ENCODE results near the gene GADD45A. TPM values are rescaled to one million over a fixed set of nuclear protein-coding genes. Genes with fewer than 3 reads are reported as not detected.
"Not testable (repeated sequence)": the region's sequence is repeated elsewhere in the genome, so short reads cannot be mapped to it uniquely, and the experiment has no call there.

GADD45A gene, protein sequence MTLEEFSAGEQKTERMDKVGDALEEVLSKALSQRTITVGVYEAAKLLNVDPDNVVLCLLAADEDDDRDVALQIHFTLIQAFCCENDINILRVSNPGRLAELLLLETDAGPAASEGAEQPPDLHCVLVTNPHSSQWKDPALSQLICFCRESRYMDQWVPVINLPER
- 10 to 100 TPM; 14.0 to 15.8 TPM for total RNA-seq
- long read RNA-seq, partial matches to known transcripts: 0 of 1 reads
- long read RNA-seq, other reads (novel, unspliced or antisense): 0 of 1 reads

DNA sequence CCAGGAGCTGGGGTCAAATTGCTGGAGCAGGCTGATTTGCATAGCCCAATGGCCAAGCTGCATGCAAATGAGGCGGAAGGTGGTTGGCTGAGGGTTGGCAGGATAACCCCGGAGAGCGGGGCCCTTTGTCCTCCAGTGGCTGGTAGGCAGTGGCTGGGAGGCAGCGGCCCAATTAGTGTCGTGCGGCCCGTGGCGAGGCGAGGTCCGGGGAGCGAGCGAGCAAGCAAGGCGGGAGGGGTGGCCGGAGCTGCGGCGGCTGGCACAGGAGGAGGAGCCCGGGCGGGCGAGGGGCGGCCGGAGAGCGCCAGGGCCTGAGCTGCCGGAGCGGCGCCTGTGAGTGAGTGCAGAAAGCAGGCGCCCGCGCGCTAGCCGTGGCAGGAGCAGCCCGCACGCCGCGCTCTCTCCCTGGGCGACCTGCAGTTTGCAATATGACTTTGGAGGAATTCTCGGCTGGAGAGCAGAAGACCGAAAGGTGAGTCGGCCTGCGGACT lies at the start of gene GADD45A:
Gene GADD45A (plus strand): TSS at position 135 of the 491 bp plus-strand sequence. CDS start 294 bp downstream, at position 429.
- peak; percentile 99 for DNase-seq
- peak; percentile 91 to 93 for ATAC-seq
- intact Hi-C loops (cut with DNase I): loop anchor here in 1 of 2 donors (5.0 to 10.0 kb wide), 2 partner anchors 77 to 120 kb away; no protein-coding TSS in a partner anchor

DNA sequence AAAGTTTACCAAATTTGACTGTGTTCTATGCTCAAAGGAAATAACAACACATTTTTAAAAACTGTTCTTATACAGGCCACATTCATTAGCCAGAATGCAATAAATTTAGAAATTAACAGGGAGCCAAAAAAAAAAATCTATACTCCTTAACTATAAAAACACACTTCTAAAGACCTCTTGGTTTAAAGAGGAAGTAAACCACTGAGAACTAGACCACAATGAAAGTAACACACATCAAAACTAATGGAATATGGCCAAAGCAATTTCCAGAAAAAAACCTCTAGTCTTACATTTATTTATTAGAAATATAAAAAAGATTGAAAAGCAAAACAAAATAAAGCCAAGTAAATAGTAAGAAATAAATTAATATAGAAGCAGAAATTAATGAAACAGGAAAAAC lies 48.9 kb upstream of the GADD45A start:
- intact Hi-C loops (cut with DNase I): no loop called here
- ATAC-seq: no peak
- DNase-seq: no peak

DNA sequence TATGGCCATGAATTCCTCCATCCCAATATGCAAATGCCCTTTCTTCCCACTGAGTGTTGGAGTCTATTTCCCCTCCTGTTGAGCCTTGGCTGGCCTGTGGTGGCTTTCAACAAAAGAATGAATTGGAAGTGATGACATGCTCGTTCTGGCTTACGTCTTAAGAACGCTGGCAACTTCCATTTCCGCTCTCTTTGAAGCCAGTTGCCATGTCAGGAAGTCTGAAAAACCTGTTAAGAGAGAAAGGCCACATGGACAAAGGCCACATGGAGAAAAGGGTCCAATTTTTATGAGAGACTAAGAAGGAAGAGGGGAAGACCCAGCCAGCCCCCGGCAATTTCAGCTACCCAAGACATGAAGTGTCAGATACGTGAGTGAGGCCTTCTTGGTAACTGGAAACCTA lies 45.6 kb upstream of the GADD45A start:
- DNase-seq: peak; percentile 24

DNA sequence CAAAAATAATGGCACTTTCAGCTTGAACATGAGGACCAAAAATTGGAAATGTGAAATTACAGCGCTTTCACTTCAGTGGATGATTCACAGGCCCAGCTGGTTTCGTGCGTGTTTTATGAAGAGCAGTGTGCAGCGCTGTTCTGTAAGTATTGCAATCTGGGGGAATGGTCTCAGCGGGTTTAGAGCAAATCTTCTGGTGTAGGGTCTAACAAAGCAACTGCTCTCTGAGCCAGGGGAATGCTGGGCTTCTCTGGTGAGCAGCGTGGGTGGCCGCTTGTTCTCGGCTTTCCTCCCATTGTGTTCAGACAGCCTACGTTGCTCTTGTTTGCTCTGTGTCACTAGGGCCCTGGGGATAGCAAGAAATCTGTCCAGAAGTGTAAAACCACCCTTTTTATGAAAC lies 42.4 kb upstream of the GADD45A start:
- intact Hi-C loops (cut with DNase I): no loop called here
- ATAC-seq (peak in 1 of 2 donors; percentile 39), DNase-seq (peak; percentile 20)

More for the DNA sequence above, 45.6 kb upstream of the GADD45A start:
- ATAC-seq: no peak
- intact Hi-C loops (cut with DNase I): no loop called here

DNA sequence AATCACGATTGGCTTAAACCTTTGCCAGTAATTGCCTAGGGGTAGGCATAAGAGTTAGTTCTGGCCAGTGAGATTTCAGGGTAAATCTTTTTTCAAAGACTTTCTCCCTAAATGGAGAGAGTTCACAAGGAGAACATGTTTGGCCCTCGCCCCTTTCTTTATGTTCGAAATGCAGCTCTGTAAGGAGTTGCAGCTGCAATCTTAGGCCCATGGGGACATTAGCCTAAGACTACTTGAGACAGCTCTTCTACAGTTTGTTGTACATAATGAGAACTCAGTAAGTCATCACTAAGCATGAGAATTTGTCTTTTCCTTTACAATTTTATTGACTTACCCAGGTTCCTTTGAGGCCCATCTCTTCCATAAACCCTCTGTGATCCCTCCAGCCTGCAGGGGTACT lies 40.4 kb upstream of the GADD45A start:
- intact Hi-C loops (cut with DNase I): no loop called here
- ATAC-seq: no peak

DNA sequence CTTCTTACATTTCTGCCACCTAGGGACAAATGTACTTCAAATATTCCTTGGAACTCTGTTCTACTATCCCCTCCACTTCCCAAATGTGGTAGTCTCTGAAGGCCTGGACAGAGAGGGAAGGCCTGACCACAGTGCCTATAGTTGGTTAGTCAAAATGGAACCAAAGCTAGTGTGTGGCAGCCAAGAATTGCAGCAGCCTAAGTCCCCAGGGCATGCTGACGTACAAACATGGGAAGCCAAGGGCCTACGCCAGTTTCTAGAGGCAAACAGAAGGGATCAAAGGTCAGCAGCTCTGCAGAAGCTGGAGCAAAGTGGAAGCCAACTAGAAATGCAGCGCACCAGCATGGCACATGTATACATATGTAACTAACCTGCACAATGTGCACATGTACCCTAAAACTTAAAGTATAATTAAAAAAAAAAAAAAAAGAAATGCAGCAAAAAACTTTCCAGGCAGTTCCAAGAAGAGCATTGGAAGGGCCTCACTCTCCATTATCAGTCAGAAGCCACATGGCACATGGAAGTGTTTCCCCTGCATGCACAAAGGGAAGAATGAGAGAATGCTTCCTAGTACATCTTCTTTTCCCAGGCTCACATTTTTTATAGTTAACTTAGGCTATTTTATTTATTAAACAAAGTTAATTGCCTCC lies 39.4 kb upstream of the GADD45A start:
- intact Hi-C loops (cut with DNase I): no loop called here
- ATAC-seq: peak; percentile 78 to 83
- DNase-seq: peak; percentile 79

More for the DNA sequence above, 40.4 kb upstream of the GADD45A start:
- no peak for DNase-seq

DNA sequence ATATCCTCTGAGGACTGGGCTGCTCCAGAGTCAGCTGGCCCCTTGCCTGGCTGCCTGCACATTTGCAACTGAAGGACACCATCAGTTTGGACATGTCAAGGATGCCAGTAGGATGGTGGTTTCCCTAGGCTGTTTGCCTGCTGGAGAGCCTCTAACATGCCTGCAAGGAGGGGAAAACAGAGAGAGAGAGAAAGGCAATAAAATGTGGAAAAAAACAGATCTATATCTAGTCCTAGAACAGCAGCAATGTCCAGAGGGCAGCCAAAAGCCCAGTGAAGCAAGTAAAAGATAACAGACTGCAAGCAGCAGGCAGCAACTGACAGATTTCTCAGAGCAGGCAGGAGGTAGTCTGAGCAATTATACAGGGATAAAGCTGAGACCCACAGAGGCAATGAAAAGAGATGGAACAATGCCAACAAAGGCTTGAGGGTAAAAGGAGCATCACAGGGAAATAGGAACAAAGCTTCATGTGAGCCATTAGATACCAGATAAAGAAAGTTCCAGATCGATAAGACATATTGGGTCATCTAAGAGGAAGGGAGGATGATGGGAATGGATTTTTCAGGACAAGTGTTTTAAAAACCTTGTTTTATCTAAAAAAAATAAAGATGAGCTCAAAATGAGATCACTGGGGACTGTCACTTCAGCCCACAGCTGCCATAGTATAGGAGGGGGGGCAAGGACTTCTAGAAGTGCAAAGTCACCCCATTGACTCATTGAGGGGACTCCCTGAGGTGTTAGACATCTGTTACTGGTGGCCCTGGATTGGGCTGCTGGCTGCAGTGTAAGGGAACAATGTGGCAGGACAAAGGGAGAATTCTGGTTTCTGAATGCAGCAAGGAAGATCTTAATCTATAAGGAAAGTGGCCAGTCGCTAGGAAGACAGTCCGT lies 38.6 kb upstream of the GADD45A start:
- DNase-seq (peak; percentile 30), ATAC-seq (peak; percentile 48 to 53)
- intact Hi-C loops (cut with DNase I): no loop called here

DNA sequence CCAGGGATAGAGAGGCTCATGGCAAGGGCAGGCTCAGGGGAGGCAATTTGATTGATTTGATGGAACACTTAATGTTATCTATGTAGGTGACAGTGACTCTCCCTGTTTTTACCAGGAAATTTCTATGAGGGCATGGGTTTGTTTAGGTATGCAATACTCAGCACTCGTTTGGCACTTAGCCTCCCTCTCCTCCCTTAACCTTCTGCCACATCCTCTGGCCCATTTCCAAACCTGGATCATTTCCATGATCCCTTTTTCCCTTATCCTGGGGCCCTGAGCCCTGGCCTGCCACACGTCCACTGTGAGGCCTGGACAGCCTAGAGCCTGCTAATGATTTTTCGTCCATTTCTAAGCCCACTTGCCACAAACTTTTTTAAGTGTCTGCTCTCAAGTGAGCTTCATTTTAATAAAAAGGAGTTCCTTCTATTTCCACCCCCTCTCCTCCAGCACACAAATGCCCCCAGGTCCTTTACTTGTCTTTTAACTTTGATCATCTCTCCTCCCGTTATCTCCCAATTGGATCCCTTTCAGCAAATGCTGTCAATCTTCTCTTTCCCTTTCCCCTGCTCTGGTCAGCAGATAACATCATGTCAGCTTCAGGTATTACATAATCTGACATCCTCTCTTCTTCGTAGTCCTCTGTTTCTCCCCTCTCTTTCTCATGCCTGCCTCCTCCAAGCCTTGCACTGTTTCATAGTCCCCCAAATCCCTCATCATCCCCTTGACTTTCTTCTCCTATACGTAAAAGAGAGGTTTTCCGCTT lies 37.8 kb upstream of the GADD45A start:
- peak; percentile 39 for DNase-seq
- peak; percentile 71 to 73 for ATAC-seq

DNA sequence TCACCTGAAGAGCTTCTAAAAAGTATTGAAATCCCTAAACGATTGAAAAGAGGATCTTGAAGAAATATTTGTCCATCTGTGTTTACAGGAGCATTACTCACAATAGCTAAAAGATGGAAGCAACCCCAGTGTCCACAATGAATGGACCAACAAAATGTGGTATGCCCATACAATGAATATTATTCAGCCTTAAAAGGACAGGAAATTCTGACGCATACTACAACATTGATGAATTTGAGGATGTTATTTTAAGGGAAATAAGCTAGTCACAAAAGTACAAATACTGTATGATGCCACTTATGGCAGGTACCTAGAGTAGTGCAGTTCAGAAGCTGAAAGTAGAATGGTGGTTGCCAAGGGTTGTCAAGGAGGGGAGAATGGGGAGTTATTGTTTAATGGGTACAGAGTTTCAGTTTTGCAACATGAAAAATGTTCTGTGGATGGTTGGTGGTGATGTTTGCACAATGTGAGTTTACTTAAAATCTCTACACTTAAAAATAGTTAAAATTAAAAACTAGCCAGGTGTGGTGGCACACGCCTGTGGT lies 37.1 kb upstream of the GADD45A start:
- intact Hi-C loops (cut with DNase I): no loop called here
- no peak for ATAC-seq
- no peak for DNase-seq

More for the DNA sequence above, 37.8 kb upstream of the GADD45A start:
- intact Hi-C loops (cut with DNase I): no loop called here

DNA sequence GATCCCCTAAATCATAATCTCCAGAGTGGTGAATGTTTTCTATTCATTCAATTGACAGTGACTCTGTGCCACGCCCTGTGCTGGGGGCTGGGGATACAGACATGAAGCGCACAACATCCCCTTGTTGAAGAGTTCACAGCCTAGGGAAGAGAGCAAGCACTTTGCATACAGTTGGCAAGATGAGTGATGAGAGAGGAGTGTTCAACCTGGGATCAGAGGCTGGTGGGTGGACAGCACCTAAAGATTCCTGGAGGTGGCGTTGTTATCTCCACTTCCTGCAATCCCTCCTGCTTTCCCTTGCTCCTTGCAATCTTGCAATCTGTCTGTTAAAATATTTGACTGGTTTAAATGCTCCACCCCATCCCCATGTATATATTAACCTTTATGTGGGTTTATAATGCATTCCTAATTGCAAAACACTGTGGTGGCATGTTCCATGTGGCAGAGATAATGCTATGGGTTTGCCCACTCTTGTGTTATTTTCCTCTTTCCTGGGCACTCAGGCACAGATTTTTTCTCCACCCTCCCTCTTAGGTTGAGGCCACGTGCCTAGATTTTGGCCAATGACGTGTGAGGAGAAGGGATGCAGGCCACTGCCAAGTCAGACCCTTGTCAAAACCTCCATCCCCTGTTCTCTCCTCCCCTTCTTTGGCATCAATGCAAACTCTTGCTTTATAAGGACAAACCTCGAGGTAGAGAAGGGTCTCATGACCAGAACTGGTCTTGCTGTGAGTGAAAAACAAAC lies 36.2 kb upstream of the GADD45A start:
- DNase-seq (no peak), ATAC-seq (no peak)
- intact Hi-C loops (cut with DNase I): no loop called here

DNA sequence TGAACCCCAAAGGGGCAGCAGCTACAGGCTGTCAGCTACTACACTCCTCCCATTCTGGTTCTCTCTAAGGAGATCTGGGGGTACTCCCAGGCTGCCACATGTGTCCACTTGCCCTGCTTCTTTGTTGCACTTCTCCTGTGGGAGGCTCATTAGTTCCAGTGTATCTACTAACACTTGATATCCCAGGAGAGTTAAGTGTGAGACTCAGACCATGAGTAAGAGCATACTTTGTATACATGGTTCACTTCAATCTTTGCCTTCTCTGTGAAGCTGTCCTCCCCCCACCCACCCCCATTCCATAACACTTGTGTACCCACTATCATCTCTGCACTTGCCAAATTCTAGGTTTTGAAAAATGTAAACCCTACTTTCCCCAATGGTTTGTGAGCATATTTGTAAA lies 34.9 kb upstream of the GADD45A start:
- ATAC-seq (no peak), DNase-seq (no peak)
- intact Hi-C loops (cut with DNase I): no loop called here

DNA sequence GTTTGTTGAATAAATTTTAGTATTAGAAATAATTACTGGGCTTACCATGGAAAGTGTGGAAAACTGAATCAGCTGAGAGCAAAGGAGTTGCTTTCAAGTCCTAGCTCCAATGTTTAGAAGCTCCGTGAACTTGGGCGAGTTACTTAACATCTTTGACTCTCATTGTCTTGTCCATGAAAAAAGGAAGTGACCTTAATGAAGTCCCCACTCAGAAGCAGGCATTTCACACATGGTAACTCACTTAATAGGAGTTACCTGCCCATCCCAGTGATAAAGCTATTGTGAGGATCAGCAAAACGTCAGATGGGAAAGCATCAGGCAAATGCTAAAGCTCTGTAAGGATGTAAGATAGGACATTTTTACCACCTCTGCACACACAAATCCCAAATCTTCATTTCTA lies 34.0 kb upstream of the GADD45A start:
- intact Hi-C loops (cut with DNase I): no loop called here
- no peak for ATAC-seq

DNA sequence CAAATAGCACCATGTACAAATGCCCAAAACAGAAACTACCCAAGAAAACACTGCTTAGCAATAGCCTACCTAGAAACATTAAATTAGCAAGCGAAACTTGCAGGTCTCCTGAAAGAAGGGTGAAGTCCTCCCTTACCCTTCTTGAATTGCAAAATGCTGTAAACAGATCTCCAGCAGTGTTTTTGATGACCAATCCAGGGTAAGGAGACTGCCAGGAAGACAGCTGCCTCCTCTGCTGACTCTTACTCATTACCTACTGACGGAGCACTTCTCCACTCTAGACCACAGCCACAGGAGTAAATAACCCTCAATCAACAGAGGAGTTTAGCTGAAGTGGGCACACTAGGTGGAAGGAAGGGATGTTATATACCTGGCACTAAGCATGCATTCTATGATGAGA lies 32.2 kb upstream of the GADD45A start:
- ATAC-seq (peak in 1 of 2 donors; percentile 77), DNase-seq (no peak)
- intact Hi-C loops (cut with DNase I): no loop called here

More for the DNA sequence above, 34.0 kb upstream of the GADD45A start:
- no peak for DNase-seq

DNA sequence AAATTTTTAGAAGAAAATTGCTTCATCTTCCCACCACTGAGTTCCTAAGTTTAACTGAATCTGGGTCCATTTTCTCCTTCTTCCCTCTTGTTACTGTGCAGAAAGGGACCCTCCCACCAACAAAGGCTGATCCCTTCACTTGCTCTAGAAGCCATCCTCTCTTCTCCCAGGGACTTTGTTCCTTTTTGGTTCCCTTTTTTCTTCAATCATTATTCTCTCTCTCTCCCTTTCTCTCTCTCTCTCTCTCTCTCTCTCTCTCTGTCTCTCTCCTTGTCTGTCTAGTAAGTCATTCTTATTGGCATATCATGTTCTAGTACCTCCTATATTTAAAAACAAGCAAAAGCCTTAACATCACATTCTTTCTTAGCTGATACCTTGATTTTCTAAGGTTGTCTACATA lies 31.7 kb upstream of the GADD45A start:
- intact Hi-C loops (cut with DNase I): no loop called here
- no peak for DNase-seq
- no peak for ATAC-seq

DNA sequence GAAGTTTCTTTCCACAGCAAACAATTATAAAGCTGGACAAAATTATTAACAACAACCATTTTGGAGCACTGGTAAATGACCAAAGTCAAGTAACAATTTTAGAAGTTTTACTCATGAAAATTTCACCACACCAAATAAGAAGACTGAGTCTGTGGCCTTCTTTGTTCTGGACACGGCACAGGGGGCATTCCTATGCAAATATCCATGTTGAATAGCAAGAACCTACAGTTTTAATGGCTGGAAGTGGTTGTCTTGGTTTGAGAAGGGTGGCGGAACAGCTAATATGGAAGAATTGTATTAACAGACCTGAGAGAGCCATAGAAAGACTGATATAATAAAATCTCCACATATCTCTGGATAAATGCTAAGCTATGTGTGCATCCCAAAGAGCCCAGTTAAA lies 29.4 kb upstream of the GADD45A start:
- DNase-seq (no peak), ATAC-seq (no peak)
- intact Hi-C loops (cut with DNase I): no loop called here

DNA sequence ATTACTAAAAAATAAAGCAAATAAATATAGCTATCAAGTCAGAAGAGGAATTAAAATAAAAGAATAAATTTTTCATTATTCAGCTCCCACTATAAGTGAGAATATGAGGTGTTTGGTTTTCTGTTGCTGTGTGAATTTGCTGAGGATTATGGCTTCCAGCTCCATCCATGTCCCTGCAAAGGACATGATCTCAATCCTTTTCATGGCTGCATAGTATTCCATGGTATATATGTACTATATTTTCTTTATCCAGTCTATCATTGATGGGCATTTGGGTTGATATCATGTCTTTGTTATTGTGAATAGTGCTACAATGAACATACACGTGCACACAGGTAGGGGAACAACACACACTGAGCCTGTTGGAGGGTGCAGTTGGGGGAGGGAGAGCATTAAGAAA lies 27.8 kb upstream of the GADD45A start:
- DNase-seq; ATAC-seq; intact Hi-C loops (cut with DNase I): not testable (repeated sequence)

DNA sequence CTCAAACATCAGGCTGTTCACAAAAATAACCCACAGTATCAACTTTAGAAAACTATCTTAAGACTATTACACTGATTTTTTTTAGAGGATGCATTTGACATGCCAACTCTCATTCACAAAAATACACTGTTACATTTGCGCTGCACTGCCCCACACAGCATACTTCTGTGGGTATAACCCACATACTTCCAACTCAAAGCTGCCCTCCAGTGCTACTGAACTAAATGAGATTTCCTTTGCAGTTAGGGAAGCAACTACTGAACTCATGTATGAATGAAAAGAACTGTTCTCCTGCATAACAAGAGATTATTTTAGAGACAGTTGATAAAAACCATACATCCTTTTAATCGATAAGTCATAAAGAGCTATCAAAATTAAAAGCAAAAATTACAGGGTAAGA lies 25.8 kb upstream of the GADD45A start:
- no peak for DNase-seq
- ATAC-seq: no peak
- intact Hi-C loops (cut with DNase I): no loop called here

DNA sequence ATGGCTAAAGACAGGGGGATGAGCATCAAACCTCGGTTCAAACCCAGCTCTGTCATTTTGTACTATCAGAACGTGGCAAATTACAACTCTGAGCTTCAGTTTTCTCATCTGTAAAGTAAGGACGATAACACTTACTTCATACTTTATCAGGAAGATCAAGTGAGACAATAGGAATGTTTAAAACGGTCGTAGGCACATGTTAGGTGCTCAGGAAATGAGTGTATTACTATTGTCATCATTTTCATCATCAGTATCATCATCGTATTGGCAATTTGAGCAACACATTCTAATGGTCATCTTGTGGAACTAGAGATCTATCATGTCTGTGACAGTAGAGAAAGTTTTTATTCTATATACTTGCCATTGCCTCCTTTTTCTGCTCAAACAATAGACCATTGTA lies 22.1 kb upstream of the GADD45A start:
- ATAC-seq (no peak), DNase-seq (no peak)
- intact Hi-C loops (cut with DNase I): no loop called here
